IPS-15b (cell line): ENCODE data around the gene UBASH3A.

Experiments
- H3K27me3 ChIP-seq: one replicate; pipeline ENCODE4 v1.6.1; 2013; ENCODE audit warnings: low read length; ENCODE audit not compliant: control insufficient read depth, insufficient read depth
- H3K36me3 ChIP-seq: one replicate; pipeline ENCODE4 v1.6.1; 2013; ENCODE audit warnings: low read length; ENCODE audit not compliant: control insufficient read depth, insufficient read depth
- H3K4me1 ChIP-seq: one replicate; pipeline ENCODE4 v1.6.1; 2013; ENCODE audit warnings: mild to moderate bottlenecking, low read length; ENCODE audit not compliant: control insufficient read depth, insufficient read depth
- H3K4me3 ChIP-seq: one replicate; pipeline ENCODE4 v1.5.1; 2013; ENCODE audit warnings: low read depth, low read length
- H3K9ac ChIP-seq: one replicate; pipeline ENCODE4 v1.6.1; 2013; ENCODE audit warnings: low read depth, mild to moderate bottlenecking, low read length
- H3K9me3 ChIP-seq: one replicate; pipeline ENCODE4 v1.6.1; 2013; ENCODE audit warnings: mild to moderate bottlenecking, low read length; ENCODE audit not compliant: control insufficient read depth, insufficient read depth

The UBASH3A gene

DNA sequence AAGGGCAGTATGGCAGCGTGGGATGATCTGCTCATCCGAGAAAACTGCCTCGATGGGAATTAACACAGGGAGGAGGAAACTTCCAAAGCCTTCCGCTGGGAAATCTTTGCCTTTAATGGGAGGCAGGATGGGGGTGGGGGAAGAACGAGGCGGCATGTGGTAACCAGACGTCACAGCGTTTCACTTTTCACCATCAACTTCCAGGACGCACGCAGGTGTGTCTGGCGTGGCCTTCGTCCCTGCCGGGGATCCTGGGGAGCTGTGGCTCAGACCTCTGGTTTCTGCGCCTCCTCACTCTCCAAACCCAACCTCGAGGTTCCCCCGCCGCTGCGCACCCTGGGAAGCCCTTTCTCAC lies 92.0 kb downstream of the UBASH3A start:
- no peak overlapping the region for H3K9ac ChIP-seq
- peak overlapping the region; percentile 87 for H3K4me3 ChIP-seq

DNA sequence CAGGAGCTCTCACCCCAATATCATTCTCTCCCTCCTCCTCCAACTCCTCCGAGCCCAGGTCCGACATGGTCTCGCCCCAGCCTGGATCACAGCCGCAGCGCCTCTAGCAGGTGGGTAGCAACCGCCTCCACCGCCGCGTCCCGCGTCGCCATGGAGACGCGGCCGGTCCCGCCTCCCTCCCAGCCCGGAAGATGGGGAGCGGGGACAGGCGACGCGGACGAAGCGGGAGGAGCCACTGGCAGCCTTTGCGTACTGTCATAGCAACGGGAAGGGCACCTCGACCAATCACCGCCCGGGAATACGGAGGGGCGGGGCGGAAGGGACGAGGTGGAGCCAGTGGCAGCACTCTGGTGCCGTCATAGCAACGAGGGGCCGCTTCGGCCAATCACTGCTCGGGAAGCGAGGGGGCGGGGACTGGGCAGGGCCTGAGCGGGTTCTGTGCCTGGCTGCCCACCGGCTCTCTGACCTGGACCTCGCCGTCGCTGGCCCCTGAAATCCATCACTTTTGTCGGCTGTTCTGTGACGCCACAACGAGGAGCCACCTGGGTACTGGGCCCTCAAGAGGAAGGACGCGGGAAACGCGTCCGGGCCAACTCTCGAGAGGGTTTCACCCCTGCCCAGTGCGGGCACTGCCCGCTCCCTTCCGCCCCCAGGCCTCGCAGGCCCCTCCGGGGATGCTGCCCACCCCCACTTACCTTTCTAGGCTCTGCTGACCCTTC lies 92.6 kb downstream of the UBASH3A start, which contains the start of gene RSPH1:
TSS of gene RSPH1 (minus strand) at position 105 of the 719 bp plus-strand sequence. CDS start at position 67, 38 bp downstream.
- H3K36me3 ChIP-seq = no peaks in the 10 kb centered on the region
- H3K27me3 ChIP-seq = peaks cover 7% of the 10 kb centered on the region
- H3K9me3 ChIP-seq = no peaks in the 10 kb centered on the region

More for the DNA sequence above, 92.0 kb downstream of the UBASH3A start:
- Histone ChIP-seq H3K27me3 (peaks cover 7% of the 10 kb centered on the region), H3K9me3 (no peaks in the 10 kb centered on the region), H3K4me1 (peaks cover 6% of the 10 kb centered on the region), H3K36me3 (no peaks in the 10 kb centered on the region)

DNA sequence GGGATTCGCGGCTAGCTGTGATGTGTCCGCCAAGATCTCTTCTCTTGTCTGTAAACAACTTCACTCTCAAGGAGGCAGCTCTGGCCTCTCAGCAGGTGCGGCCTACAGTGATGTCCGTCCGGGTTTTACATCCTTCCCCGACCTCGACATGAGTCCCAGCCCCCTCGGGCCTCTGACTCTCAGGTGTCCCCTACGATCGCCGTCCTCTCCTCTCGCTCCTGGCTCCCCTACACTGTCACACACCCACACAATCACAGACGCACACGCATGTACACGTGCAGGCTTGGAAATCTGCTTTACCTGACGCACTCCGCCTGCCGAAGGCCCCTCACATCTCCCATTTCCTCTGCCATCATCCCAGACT lies 93.1 kb downstream of the UBASH3A start:
- Histone ChIP-seq H3K36me3 (no peaks in the 10 kb centered on the region), H3K9ac (peak overlapping the region; percentile 17), H3K9me3 (no peaks in the 10 kb centered on the region), H3K4me3 (peak overlapping the region; percentile 82), H3K27me3 (peaks cover 7% of the 10 kb centered on the region), H3K4me1 (peaks cover 6% of the 10 kb centered on the region)

More for the DNA sequence above, 92.6 kb downstream of the UBASH3A start, which contains the start of gene RSPH1:
- Histone ChIP-seq H3K9ac (peak within 1 kb of the TSS; percentile 17), H3K4me1 (peaks cover 6% of the 10 kb centered on the region), H3K4me3 (peak within 1 kb of the TSS; percentile 87)
